Measurements from ENCODE around the gene CATSPER1. TPM values are rescaled to one million over a fixed set of nuclear protein-coding genes. Genes with fewer than 3 reads are reported as not detected.
"Not testable (repeated sequence)": the region's sequence is repeated elsewhere in the genome, so short reads cannot be mapped to it uniquely, and the experiment has no call there.

CATSPER1 gene
- total RNA-seq, 1 donor = not detected

DNA sequence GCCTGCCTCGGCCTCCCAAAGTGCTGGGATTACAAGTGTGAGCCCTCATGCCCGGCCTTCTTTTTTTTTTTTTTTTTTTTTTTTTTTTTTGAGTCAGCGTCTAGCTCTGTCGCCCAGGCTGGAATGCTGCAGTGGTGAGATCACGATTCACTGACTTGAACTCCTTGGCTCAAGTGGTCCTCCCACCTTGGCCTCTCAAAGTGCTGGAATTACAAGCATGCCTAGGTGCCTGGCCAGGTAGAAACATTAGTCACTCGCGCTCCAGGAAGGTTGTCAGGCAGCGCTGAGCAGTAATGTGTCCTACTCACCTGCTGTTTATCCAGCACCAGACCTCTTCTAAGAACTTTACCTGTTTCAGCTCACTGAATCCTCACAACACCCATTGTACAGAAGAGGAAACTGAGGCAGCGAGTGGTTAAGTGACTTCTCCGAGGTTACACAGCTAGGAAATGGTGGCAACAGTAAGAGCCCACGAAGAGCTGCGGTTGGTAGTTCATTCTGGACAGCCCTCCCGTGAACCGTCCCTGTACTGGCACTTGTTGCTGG is 15.0 kb downstream of the CATSPER1 start:
- H3K79me2 ChIP-seq (ENCODE audit: insufficient read depth, low read length) = no peaks in the 10 kb centered on the region
- peak; percentile 86 for DNase-seq (ENCODE audit: insufficient read length, low spot score, missing footprints)
- H3K4me2 ChIP-seq (ENCODE audit: insufficient read depth, low read length) = peak overlapping the region; percentile 23
- H3K27me3 ChIP-seq (ENCODE audit: insufficient read depth, low read length) = no peaks in the 10 kb centered on the region
- H3K27ac ChIP-seq (ENCODE audit: low read depth, low read length) = no peak overlapping the region
- no peaks in the 10 kb centered on the region for H3K36me3 ChIP-seq (ENCODE audit: insufficient read depth, low read length)
- peak overlapping the region; percentile 39 for H3K4me3 ChIP-seq (ENCODE audit: insufficient read depth, low read length)
- peaks cover 28% of the 10 kb centered on the region for H3K4me1 ChIP-seq (ENCODE audit: insufficient read depth, low read length)
- TF ChIP-seq, protein P1, sequence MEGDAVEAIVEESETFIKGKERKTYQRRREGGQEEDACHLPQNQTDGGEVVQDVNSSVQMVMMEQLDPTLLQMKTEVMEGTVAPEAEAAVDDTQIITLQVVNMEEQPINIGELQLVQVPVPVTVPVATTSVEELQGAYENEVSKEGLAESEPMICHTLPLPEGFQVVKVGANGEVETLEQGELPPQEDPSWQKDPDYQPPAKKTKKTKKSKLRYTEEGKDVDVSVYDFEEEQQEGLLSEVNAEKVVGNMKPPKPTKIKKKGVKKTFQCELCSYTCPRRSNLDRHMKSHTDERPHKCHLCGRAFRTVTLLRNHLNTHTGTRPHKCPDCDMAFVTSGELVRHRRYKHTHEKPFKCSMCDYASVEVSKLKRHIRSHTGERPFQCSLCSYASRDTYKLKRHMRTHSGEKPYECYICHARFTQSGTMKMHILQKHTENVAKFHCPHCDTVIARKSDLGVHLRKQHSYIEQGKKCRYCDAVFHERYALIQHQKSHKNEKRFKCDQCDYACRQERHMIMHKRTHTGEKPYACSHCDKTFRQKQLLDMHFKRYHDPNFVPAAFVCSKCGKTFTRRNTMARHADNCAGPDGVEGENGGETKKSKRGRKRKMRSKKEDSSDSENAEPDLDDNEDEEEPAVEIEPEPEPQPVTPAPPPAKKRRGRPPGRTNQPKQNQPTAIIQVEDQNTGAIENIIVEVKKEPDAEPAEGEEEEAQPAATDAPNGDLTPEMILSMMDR (IDR thresholded peaks at IDR 0.05; ENCODE audit: extremely low read depth, low read depth, low read length) = no peak
- no peaks in the 10 kb centered on the region for H3K9me3 ChIP-seq (ENCODE audit: low read depth, low read length)
- peak overlapping the region; percentile 38 for H2AFZ ChIP-seq (ENCODE audit: low read length)
- H4K20me1 ChIP-seq (ENCODE audit: insufficient read depth, low read length) = no peaks in the 10 kb centered on the region

DNA sequence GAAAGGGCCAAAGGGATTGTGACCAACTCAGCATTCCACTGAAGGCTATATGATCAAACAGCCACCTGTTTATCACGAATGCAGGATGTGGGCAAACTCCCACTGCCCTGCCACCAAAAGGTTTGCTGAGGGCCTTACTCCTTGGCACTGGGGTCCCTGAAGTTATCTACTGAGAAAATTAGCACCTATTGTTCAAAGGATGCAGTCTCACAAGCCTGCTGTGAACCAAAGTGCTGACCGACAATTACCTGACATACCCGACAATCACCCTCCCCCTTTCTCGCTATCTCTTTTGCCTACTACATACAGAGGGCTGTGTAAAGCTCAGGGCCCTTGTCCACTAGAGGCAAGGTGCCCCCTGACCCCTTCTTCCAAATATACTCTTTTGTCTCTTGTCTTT is 16.2 kb downstream of the CATSPER1 start:
- H3K4me1 ChIP-seq (ENCODE audit: insufficient read depth, low read length) = peaks cover 15% of the 10 kb centered on the region
- not testable (repeated sequence) for DNase-seq (ENCODE audit: insufficient read length, low spot score, missing footprints); H3K79me2 ChIP-seq (ENCODE audit: insufficient read depth, low read length); H3K4me3 ChIP-seq (ENCODE audit: insufficient read depth, low read length); H2AFZ ChIP-seq (ENCODE audit: low read length); H3K27ac ChIP-seq (ENCODE audit: low read depth, low read length); H3K4me2 ChIP-seq (ENCODE audit: insufficient read depth, low read length); H3K27me3 ChIP-seq (ENCODE audit: insufficient read depth, low read length); H3K9me3 ChIP-seq (ENCODE audit: low read depth, low read length); H3K36me3 ChIP-seq (ENCODE audit: insufficient read depth, low read length); H4K20me1 ChIP-seq (ENCODE audit: insufficient read depth, low read length)

DNA sequence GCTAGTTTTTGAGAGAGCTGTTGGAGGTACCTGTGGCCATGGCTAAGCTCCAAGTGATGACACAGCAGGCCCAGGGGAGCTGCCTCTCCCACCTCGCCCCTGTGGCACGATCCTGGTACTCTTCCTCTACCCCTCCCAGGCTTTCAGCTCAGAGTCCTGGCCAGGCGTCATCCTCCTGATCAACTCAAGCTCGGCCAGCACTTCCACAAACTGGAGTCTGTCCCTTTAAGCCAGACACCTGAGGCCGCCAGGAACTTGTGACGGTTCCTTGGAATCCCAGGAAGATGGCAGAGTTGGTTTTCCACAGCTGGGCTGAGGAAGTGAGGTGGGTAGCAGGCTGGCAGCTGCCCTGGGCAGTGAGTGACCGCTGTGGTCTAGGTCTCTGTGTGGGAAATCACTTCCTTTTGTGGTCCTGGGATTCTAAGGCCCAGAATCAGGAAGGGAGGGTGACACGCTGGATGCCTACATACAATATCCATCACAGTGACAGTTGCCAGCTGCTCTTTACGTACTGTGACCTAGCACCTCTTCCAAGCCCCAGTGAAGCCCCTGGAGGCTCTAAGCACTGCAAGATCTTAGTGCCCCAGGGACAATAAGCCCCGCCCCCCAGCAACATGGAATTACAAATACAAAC is 17.7 kb downstream of the CATSPER1 start:
- peaks cover 8% of the 10 kb centered on the region for H3K79me2 ChIP-seq (ENCODE audit: insufficient read depth, low read length)
- TF ChIP-seq, protein P1 (IDR thresholded peaks at IDR 0.05; ENCODE audit: extremely low read depth, low read depth, low read length) = no peak
- no peaks in the 10 kb centered on the region for H3K9me3 ChIP-seq (ENCODE audit: low read depth, low read length)
- H3K4me1 ChIP-seq (ENCODE audit: insufficient read depth, low read length) = peaks cover 12% of the 10 kb centered on the region
- H2AFZ ChIP-seq (ENCODE audit: low read length) = peak overlapping the region; percentile 81
- no peaks in the 10 kb centered on the region for H3K27me3 ChIP-seq (ENCODE audit: insufficient read depth, low read length)
- peaks cover 13% of the 10 kb centered on the region for H3K36me3 ChIP-seq (ENCODE audit: insufficient read depth, low read length)
- DNase-seq (ENCODE audit: insufficient read length, low spot score, missing footprints) = peak; percentile 71
- H3K4me2 ChIP-seq (ENCODE audit: insufficient read depth, low read length) = no peak overlapping the region
- H3K27ac ChIP-seq (ENCODE audit: low read depth, low read length) = no peak overlapping the region
- no peaks in the 10 kb centered on the region for H4K20me1 ChIP-seq (ENCODE audit: insufficient read depth, low read length)
- H3K4me3 ChIP-seq (ENCODE audit: insufficient read depth, low read length) = no peak overlapping the region

DNA sequence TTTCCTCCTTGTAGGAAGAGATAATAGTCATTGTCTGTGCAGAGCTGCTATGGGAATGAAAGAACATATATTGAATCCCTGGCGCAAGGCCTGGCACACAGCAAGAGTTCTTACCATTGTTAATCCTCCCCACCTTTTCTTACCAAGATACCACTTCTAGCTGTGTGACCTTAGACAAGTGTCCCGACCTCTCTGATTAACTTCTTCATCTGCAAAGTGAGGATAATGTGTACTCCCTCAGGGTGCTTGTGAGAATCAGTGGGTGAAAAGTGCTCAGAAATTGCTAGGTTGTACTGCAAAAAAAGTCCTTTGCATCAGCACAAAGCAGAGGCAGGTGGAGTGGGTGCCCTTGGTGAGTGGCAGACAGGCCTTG is 18.2 kb downstream of the CATSPER1 start:
- TF ChIP-seq, protein P1 (IDR thresholded peaks at IDR 0.05; ENCODE audit: extremely low read depth, low read depth, low read length) = no peak
- H3K79me2 ChIP-seq (ENCODE audit: insufficient read depth, low read length) = peaks cover 13% of the 10 kb centered on the region
- H3K4me2 ChIP-seq (ENCODE audit: insufficient read depth, low read length) = no peak overlapping the region
- no peaks in the 10 kb centered on the region for H3K9me3 ChIP-seq (ENCODE audit: low read depth, low read length)
- H3K36me3 ChIP-seq (ENCODE audit: insufficient read depth, low read length) = peaks cover 13% of the 10 kb centered on the region
- no peak overlapping the region for H2AFZ ChIP-seq (ENCODE audit: low read length)
- peak; percentile 60 for DNase-seq (ENCODE audit: insufficient read length, low spot score, missing footprints)
- peaks cover 13% of the 10 kb centered on the region for H3K4me1 ChIP-seq (ENCODE audit: insufficient read depth, low read length)
- H4K20me1 ChIP-seq (ENCODE audit: insufficient read depth, low read length) = no peaks in the 10 kb centered on the region
- no peaks in the 10 kb centered on the region for H3K27me3 ChIP-seq (ENCODE audit: insufficient read depth, low read length)
- H3K27ac ChIP-seq (ENCODE audit: low read depth, low read length) = no peak overlapping the region
- H3K4me3 ChIP-seq (ENCODE audit: insufficient read depth, low read length) = no peak overlapping the region
